ENCODE measurements around the gene EEF1A1.

EEF1A1 gene

GRCh38 chr6:73505142-73505541 lies 15.7 kb downstream of the EEF1A1 start:
- DNase-seq (ENCODE audit: low read depth): no peak

GRCh38 chr6:73504160-73504559 lies 16.7 kb downstream of the EEF1A1 start:
- no peak for DNase-seq (ENCODE audit: low read depth)

- no peak for DNase-seq (ENCODE audit: low read depth)
Observed at GRCh38 chr6:73503027-73503772, 17.6 kb downstream of the EEF1A1 start.

- no peak for DNase-seq (ENCODE audit: low read depth)
Observed at GRCh38 chr6:73497915-73498314, 22.9 kb downstream of the EEF1A1 start.

- no peak for DNase-seq (ENCODE audit: low read depth)
Observed at GRCh38 chr6:73491377-73491776, 29.5 kb downstream of the EEF1A1 start.

GRCh38 chr6:73487473-73487872 lies 33.4 kb downstream of the EEF1A1 start:
- no peak for DNase-seq (ENCODE audit: low read depth)

- DNase-seq (ENCODE audit: low read depth): no peak
Observed at GRCh38 chr6:73484438-73484837, 36.4 kb downstream of the EEF1A1 start.

- DNase-seq (ENCODE audit: low read depth): no peak
Observed at GRCh38 chr6:73481969-73482368, 38.9 kb downstream of the EEF1A1 start.

GRCh38 chr6:73477407-73477806 lies 43.4 kb downstream of the EEF1A1 start:
- no peak for DNase-seq (ENCODE audit: low read depth)

GRCh38 chr6:73476723-73477122 lies 44.1 kb downstream of the EEF1A1 start:
- no peak for DNase-seq (ENCODE audit: low read depth)

- no peak for DNase-seq (ENCODE audit: low read depth)
Observed at GRCh38 chr6:73471686-73472290, 49.0 kb downstream of the EEF1A1 start.
